Measurements from ENCODE around the gene GALNT14.

DNA sequence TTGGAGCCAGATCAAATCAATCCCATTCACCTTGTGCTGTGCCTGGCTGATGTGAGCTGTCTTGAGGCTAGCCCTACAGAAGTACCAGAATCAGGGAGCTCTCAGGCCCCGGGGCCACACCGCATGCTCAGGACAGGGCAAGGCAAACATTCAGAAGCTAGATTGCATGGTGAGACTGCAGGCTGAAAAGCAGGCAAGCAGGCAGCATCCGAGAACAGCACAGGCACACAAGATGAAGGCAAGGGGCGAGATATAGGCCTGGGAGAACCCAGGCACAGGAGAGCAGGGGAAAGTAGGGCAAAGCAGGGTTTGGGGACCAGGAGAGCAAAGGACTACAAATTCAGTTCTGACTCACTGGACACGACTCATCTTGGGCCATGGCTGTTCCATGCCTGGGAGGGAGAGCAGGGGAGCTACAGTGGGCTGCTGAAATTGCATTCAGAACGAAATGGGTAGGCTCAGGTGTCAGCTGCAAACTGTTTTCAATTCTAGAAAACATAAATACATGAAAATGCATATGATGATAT is 59.6 kb downstream of the GALNT14 start:
- TF ChIP-seq, protein P1, sequence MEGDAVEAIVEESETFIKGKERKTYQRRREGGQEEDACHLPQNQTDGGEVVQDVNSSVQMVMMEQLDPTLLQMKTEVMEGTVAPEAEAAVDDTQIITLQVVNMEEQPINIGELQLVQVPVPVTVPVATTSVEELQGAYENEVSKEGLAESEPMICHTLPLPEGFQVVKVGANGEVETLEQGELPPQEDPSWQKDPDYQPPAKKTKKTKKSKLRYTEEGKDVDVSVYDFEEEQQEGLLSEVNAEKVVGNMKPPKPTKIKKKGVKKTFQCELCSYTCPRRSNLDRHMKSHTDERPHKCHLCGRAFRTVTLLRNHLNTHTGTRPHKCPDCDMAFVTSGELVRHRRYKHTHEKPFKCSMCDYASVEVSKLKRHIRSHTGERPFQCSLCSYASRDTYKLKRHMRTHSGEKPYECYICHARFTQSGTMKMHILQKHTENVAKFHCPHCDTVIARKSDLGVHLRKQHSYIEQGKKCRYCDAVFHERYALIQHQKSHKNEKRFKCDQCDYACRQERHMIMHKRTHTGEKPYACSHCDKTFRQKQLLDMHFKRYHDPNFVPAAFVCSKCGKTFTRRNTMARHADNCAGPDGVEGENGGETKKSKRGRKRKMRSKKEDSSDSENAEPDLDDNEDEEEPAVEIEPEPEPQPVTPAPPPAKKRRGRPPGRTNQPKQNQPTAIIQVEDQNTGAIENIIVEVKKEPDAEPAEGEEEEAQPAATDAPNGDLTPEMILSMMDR (IDR thresholded peaks at IDR 0.05) = no peak
- TF ChIP-seq EZH2 (IDR thresholded peaks at IDR 0.05; ENCODE audit: borderline replicate concordance, insufficient read depth, low read depth, low read length, poor library complexity, severe bottlenecking) = no peak

Measured in B cell (primary cell).